GM15510 (cell line): ENCODE data around the gene PKP1.

Experiments
- POLR2A ChIP-seq: IDR thresholded peaks from 3 replicates; pipeline ENCODE4 v1.6.1; 2011; ENCODE audit warnings: borderline replicate concordance; ENCODE audit not compliant: insufficient read length; ENCODE audit errors: extremely low read depth

PKP1 gene

GRCh38 chr1:201254625-201255478 lies 28.5 kb upstream of the PKP1 start:
- no peak for TF ChIP-seq POLR2A

GRCh38 chr1:201255479-201256362 lies 27.6 kb upstream of the PKP1 start:
- no peak for TF ChIP-seq POLR2A

DNA sequence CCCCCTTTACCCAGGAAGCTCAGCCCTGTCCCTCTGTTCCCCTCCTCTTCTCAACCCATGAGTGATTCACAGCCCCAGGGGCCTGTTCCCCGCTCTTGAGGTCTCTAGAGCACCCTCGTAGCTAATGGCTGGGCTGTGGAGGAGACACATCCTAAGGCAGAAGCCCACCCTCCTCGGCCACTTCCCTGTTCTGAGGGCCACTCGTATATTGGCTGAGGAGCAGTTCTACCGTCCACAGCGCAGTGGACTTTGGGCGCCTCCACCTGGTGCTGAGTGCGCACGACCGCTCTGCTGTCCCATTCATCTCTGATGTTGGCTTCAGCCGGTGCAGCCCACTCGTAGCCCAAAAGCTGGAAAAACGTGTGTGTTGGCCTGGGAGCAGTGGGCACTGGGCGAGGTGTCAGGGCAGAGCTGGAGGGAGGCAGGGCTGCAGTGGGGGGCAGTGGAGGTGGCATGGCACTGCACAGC lies 24.5 kb upstream of the PKP1 start:
- no peak for TF ChIP-seq POLR2A

DNA sequence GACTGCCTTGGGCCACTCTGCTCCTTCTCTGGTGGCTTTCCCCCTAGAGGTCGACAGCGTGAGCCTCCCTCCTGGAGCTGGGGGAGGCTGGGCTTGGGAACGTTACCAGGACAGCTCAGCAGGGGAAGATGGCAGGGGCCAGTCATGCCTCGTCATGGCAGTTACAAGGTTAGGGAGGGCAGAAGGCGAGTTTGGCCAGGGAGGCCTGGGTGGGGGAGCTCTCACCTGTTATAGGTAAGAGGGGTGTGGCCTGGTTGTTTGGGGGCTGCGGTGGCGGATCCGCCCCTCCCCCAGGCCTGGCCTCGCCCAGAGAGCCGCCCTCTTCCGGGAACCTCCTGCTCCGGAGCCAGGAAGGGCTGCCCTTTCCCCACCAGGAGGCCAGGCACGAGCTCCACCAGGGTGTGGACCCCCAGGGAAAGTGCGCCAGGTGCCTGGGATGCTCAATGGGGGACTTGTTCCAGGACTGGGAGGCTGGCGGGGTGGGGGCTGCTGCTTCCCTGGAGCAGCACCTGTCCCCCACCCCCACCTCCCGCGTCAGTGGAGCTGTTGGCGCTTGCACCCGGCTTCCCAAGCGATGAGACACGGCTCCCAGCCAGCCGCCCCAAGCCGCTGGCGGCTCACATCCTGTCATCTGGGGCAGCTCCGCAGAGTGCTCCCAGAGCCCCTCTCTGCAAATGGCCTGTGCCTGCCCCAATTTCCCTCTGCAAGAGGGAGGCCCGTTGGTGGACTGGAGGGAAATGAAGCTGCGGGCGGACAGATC lies 23.6 kb upstream of the PKP1 start:
- TF ChIP-seq POLR2A = no peak

- no peak for TF ChIP-seq POLR2A
These were observed 23.1 kb upstream of the PKP1 start for GRCh38 chr1:201260236-201260590.

DNA sequence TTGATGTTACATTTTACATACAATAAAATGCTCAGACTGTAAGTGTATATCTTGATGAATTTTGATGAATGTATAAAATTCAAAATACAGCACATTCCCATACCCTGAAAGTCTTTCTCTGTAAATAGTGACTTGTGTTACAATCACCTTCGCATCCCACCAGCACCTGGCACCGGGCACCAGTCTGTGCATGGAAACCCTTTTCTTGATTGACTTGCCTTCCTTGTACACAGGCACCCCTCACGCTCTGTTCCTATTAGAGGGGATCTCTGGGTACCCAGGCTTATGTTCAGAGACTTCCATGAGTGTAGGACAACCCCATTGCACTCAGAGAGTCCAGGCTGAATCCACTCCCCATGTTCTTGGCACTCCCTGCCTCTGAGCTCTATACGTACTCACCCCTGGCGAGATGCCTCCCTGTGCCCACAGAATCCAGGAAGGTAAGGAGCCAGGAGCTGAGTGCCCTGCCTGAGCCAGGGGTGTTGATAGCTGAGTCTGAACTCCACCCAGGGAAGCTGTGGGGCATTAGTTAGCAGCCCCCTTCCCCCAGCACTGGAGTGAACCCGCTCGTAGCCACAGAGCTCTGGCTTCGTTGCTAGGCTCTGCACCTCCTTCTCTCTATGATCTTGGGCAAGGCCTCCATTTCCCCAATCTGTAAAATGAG lies 22.5 kb upstream of the PKP1 start:
- no peak for TF ChIP-seq POLR2A

DNA sequence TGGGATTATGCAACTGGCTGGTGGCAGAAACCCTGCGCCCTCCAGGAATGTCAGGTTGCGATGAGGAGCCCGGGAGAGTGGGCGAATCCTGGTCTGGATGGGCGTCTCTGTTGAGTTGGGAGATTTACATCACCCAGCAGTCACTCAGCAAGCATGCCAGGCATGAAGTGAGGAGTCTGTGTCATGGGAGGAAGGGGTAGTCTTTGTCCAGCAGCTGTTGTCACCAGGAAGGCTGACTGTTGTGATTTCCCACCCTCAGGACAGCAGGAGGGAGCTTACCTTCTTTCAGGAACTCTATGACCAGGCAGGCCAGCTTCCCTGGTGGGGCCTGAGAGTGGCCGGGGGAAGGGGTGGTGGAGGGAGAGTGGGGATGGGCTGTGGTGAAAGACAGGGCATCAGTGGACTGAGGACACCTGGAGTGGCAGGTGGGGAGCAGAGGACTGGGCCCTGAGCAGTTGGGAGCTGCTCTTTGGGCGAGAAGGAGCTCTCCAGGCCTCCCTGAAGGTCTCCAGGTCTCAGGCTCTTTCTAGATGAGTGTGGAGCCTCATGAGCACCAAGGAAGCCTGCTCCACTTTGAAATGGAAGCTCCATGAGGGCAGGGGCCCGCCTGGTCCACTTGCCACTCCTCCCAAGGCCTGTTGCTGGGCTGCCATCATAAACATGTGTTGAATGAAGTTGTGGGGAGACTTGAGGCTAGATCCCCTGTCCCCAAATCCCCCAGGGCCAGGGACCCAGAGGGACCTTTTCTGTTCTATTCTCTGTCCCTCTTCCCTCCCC lies 21.3 kb upstream of the PKP1 start:
- no peak for TF ChIP-seq POLR2A

- no peak for TF ChIP-seq POLR2A
These were observed 20.2 kb upstream of the PKP1 start for GRCh38 chr1:201262963-201263608.

DNA sequence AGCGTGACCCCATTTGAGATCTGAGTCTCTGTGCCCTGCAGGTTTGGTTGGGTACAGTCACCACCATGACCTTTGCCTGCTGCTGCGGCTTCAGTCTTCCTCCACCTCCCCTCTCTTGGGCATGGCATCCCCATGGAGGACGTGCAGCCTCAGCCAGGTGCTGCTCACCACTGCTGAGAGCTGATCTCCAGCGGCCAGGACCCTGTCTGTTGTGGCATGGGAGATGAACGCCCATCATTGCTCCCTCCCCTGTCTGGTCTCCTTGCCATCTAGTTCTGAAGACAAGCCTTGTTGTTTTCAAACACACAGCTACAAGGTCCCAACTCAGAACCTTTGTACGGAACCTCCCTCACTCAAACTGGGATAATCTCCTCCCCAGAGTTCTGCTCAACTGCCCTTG lies 19.2 kb upstream of the PKP1 start:
- no peak for TF ChIP-seq POLR2A

DNA sequence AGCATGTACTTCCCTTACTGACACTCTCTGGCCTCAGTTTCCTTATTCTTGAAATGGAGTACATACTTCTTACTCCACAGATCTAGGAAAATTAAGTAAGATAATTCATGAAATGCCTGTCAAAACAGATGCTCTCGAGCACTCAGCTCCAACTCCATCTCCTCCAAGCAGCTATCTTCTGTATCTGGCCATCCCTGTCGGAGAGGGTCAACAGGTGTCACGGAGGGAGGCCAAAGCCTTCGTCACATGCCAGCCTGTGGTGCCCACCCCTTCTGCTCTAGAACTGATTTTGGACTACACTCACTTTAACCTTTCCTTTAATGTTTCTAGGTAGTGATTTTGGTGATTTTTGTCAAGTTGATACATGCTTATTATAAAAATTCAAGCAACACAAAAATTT lies 18.8 kb upstream of the PKP1 start:
- no peak for TF ChIP-seq POLR2A

- TF ChIP-seq POLR2A = no peak
These were observed 17.6 kb upstream of the PKP1 start for GRCh38 chr1:201265756-201266155.

DNA sequence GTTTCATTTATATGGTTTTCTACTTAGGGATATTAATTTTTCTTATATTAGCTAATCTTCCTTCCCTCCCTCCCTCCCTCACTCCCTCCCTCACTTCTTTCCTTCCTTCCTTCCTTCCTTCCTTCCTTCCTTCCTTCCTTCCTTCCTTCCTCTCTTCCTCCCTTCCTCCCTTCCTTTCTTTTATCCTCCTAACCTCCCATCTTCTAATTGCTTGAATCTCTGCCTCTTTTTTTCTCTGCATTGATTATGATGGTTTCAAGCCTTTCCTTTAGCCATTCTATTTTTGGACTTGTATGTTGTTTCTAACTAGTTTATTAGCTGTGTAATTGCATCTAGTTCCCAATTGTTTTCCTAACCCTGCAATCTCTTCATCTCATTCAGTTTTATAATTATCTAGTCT lies 17.0 kb upstream of the PKP1 start:
- TF ChIP-seq POLR2A = no peak

- no peak for TF ChIP-seq POLR2A
These were observed 16.5 kb upstream of the PKP1 start for GRCh38 chr1:201266774-201267173.

GRCh38 chr1:201267481-201268229 lies 15.7 kb upstream of the PKP1 start:
- no peak for TF ChIP-seq POLR2A
